HepG2 (cell line): ENCODE results near the gene RYR2.

Experiments
- ETV5 ChIP-seq: IDR thresholded peaks from 2 replicates; pipeline ENCODE4 v1.6.1; 2018; ENCODE audit warnings: missing biosample characterization, missing genetic modification reagents, inconsistent platforms, borderline replicate concordance
- EZH2 ChIP-seq: conservative IDR thresholded peaks from 2 replicates; pipeline ENCODE4 v1.6.1; 2012; ENCODE audit warnings: mild to moderate bottlenecking, low read depth, low read length, moderate library complexity
- FOXK1 ChIP-seq: sonication (generic); formaldehyde crosslinking; IDR thresholded peaks from 2 replicates; pipeline ENCODE4 v1.4.0; 2020; ENCODE audit warnings: low read depth, missing genetic modification reagents, borderline replicate concordance
- MEF2D ChIP-seq: sonication (generic); formaldehyde crosslinking; IDR thresholded peaks from 2 replicates; pipeline ENCODE4 v1.5.1; 2020; ENCODE audit warnings: mild to moderate bottlenecking, missing genetic modification reagents
- NCOA1 ChIP-seq: sonication (generic); formaldehyde crosslinking; IDR thresholded peaks from 2 replicates; pipeline ENCODE4 v1.9.0; 2021; ENCODE audit warnings: missing genetic modification reagents
- ZNF761 ChIP-seq: sonication (generic); formaldehyde crosslinking; conservative IDR thresholded peaks from 2 replicates; pipeline ENCODE4 v1.4.0; 2020; ENCODE audit warnings: mild to moderate bottlenecking, missing genetic modification reagents

DNA sequence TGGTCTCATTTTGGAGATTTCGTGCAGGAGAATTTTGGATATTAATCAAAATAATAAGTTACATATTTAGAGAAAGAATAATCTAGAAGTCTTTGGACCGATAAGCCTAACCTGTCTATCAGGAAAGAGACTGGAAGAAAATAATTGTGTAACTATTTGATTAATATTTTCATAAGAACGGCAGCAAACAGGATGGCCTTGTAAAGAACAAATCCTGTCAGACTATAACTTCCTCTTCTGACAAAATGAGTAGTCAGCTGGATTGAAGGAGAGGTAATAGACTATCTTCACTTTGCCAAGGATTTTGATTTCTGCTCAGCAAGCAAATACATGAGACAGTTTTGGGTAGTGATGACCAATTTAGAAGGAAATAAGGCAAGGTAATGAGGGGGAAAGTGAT, 12.7 kb upstream of the RYR2 start:
- TF ChIP-seq MEF2D (CRISPR knock-in tag) (no peak), NCOA1 (no peak), ETV5 (no peak), EZH2 (no peak), ZNF761 (CRISPR knock-in tag) (no peak), FOXK1 (CRISPR knock-in tag) (no peak)
